DND-41 (cell line): ENCODE measurements around the gene UFD1.

ENCODE experiments used
- CTCF ChIP-seq: IDR thresholded peaks from 2 replicates; pipeline ENCODE4 v1.5.1; 2012; ENCODE audit warnings: borderline replicate concordance, low read length, moderate library complexity, mild to moderate bottlenecking; ENCODE audit not compliant: poor library complexity, severe bottlenecking; ENCODE audit errors: extremely low read depth
- EZH2 ChIP-seq: IDR thresholded peaks from 3 replicates; pipeline ENCODE4 v1.6.1; 2012; ENCODE audit warnings: borderline replicate concordance, low read depth, mild to moderate bottlenecking, moderate library complexity, low read length, inconsistent platforms; ENCODE audit not compliant: severe bottlenecking

GRCh38 chr22:19498154-19498865 is 19.3 kb upstream of the UFD1 start:
- TF ChIP-seq CTCF: no peak
- TF ChIP-seq EZH2: no peak
